Suprapubic skin (tissue), 3 donors: ENCODE results near the gene RPL22.

Experiments used
- CTCF ChIP-seq, 2 donors: fragments of 200-600 bp in 1 of 2; fragments of 450-650 bp in 1 of 2; sonication (generic) in 1 of 2; IDR thresholded peaks; one replicate each; pipeline ENCODE4 v1.5.1; 2016 to 2019; ENCODE audit warnings: antibody characterized with exemption in 2 of 2, mild to moderate bottlenecking in 1 of 2, moderate library complexity in 1 of 2
- POLR2A ChIP-seq, 2 donors: fragments of 450-650 bp; IDR thresholded peaks; one replicate each; pipeline ENCODE4 v1.6.1; 2017; ENCODE audit warnings: antibody characterized with exemption in 2 of 2, mild to moderate bottlenecking in 2 of 2, moderate library complexity in 2 of 2

- no peak for TF ChIP-seq POLR2A (IDR thresholded peaks at IDR 0.05)
- no peak for TF ChIP-seq CTCF (IDR thresholded peaks at IDR 0.05)
Measured at GRCh38 chr1:6185151-6185550, 14.2 kb downstream of the RPL22 start.
